ENCODE measurements around the gene ANKRD52. TPM values are rescaled to one million over a fixed set of nuclear protein-coding genes. Genes with fewer than 3 reads are reported as not detected.
A peak's percentile ranks its signal among the peaks of the same experiment; 100 is the strongest.
"Not testable (repeated sequence)": the region's sequence is repeated elsewhere in the genome, so short reads cannot be mapped to it uniquely, and the experiment has no call there.

ANKRD52 gene
- total RNA-seq, 2 donors from 2014 or later, result 59.3 to 99.3 TPM

GRCh38 chr12:56202838-56203237, 55.3 kb downstream of the ANKRD52 start:
- H3K4me1 Mint-ChIP-seq (ENCODE audit: low read depth in 2 of 2), result peaks cover 0 to 7% of the 10 kb centered on the region in 2 donors
- ATAC-seq (no peak), DNase-seq (ENCODE audit: low spot score) (no peak)
- no peaks in the 10 kb centered on the region for H3K27me3 Mint-ChIP-seq
- no peaks in the 10 kb centered on the region for H3K9me3 Mint-ChIP-seq
- no peak overlapping the region for H3K4me3 Mint-ChIP-seq
- H3K36me3 Mint-ChIP-seq, result peaks cover 17% of the 10 kb centered on the region
- H3K27ac Mint-ChIP-seq, result peak overlapping the region in 1 of 2 donors; percentile 58

GRCh38 chr12:56202366-56202765, 55.8 kb downstream of the ANKRD52 start:
- ATAC-seq, result no peak
- Mint-ChIP-seq H3K9me3 (no peaks in the 10 kb centered on the region), H3K27ac (peak overlapping the region in 1 of 2 donors; percentile 58), H3K27me3 (no peaks in the 10 kb centered on the region), H3K4me3 (no peak overlapping the region), H3K36me3 (peaks cover 13% of the 10 kb centered on the region), H3K4me1 (ENCODE audit: low read depth in 2 of 2) (peaks cover 0 to 7% of the 10 kb centered on the region in 2 donors)
- DNase-seq (ENCODE audit: low spot score), result no peak

- H3K4me1 Mint-ChIP-seq (ENCODE audit: low read depth in 2 of 2), result no peaks in the 10 kb centered on the region
- H3K4me3 Mint-ChIP-seq, result no peak overlapping the region
- DNase-seq (ENCODE audit: low spot score) (no peak), ATAC-seq (no peak)
- no peaks in the 10 kb centered on the region for H3K9me3 Mint-ChIP-seq
- no peaks in the 10 kb centered on the region for H3K27me3 Mint-ChIP-seq
- no peaks in the 10 kb centered on the region for H3K36me3 Mint-ChIP-seq
- no peak overlapping the region for H3K27ac Mint-ChIP-seq
Observed at GRCh38 chr12:56198836-56199235, 59.3 kb downstream of the ANKRD52 start.

GRCh38 chr12:56197921-56198635, 60.1 kb downstream of the ANKRD52 start:
- Mint-ChIP-seq H3K4me3 (no peak overlapping the region), H3K9me3 (no peaks in the 10 kb centered on the region), H3K27ac (no peak overlapping the region), H3K27me3 (no peaks in the 10 kb centered on the region), H3K4me1 (ENCODE audit: low read depth in 2 of 2) (peaks cover 5 to 6% of the 10 kb centered on the region in 2 donors), H3K36me3 (no peaks in the 10 kb centered on the region)
- ATAC-seq, result no peak
- DNase-seq (ENCODE audit: low spot score), result no peak

GRCh38 chr12:56196818-56197550, 61.2 kb downstream of the ANKRD52 start:
- H3K4me3 Mint-ChIP-seq; H3K36me3 Mint-ChIP-seq; H3K27me3 Mint-ChIP-seq; H3K9me3 Mint-ChIP-seq; DNase-seq (ENCODE audit: low spot score); H3K27ac Mint-ChIP-seq; ATAC-seq: not testable (repeated sequence)
- peaks cover 12 to 13% of the 10 kb centered on the region in 2 donors for H3K4me1 Mint-ChIP-seq (ENCODE audit: low read depth in 2 of 2)

GRCh38 chr12:56193025-56193578, 65.1 kb downstream of the ANKRD52 start:
- Mint-ChIP-seq H3K4me3 (no peak overlapping the region), H3K4me1 (ENCODE audit: low read depth in 2 of 2) (peaks cover 32 to 33% of the 10 kb centered on the region in 2 donors), H3K27me3 (no peaks in the 10 kb centered on the region), H3K36me3 (peaks cover 5% of the 10 kb centered on the region), H3K27ac (peak overlapping the region; percentile 66 to 83), H3K9me3 (no peaks in the 10 kb centered on the region)
- DNase-seq (ENCODE audit: low spot score) (peak; percentile 82), ATAC-seq (no peak)

GRCh38 chr12:56192582-56192981, 65.6 kb downstream of the ANKRD52 start:
- no peak for DNase-seq (ENCODE audit: low spot score)
- peaks cover 9% of the 10 kb centered on the region for H3K36me3 Mint-ChIP-seq
- H3K27ac Mint-ChIP-seq, result peak overlapping the region; percentile 66 to 83
- peaks cover 38% of the 10 kb centered on the region in 2 donors for H3K4me1 Mint-ChIP-seq (ENCODE audit: low read depth in 2 of 2)
- H3K27me3 Mint-ChIP-seq, result no peaks in the 10 kb centered on the region
- H3K9me3 Mint-ChIP-seq, result no peaks in the 10 kb centered on the region
- no peak overlapping the region for H3K4me3 Mint-ChIP-seq
- ATAC-seq, result no peak

- Mint-ChIP-seq H3K4me3 (peak overlapping the region; percentile 92), H3K27ac (peak overlapping the region; percentile 93 to 96), H3K4me1 (ENCODE audit: low read depth in 2 of 2) (peaks cover 44 to 48% of the 10 kb centered on the region in 2 donors), H3K9me3 (no peaks in the 10 kb centered on the region), H3K36me3 (peaks cover 12% of the 10 kb centered on the region), H3K27me3 (no peaks in the 10 kb centered on the region)
- ATAC-seq, result no peak
- DNase-seq (ENCODE audit: low spot score), result no peak
Observed at GRCh38 chr12:56190695-56191155, 67.5 kb downstream of the ANKRD52 start.

GRCh38 chr12:56189918-56190694, 68.1 kb downstream of the ANKRD52 start:
- Mint-ChIP-seq H3K4me1 (ENCODE audit: low read depth in 2 of 2) (peaks cover 44 to 49% of the 10 kb centered on the region in 2 donors), H3K27ac (peak overlapping the region; percentile 93 to 96), H3K27me3 (no peaks in the 10 kb centered on the region), H3K36me3 (peaks cover 13% of the 10 kb centered on the region), H3K4me3 (peak overlapping the region; percentile 92), H3K9me3 (no peaks in the 10 kb centered on the region)
- DNase-seq (ENCODE audit: low spot score) (peak; percentile 80), ATAC-seq (peak; percentile 59 to 63)

GRCh38 chr12:56189099-56189917, 68.9 kb downstream of the ANKRD52 start, which contains the start of gene SMARCC2:
Gene SMARCC2, minus strand, starts transcription at chr12:56189483. Its CDS starts 22 bp downstream, at chr12:56189461.
- peak; percentile 89 for DNase-seq (ENCODE audit: low spot score)
- Mint-ChIP-seq H3K36me3 (peaks cover 19% of the 10 kb centered on the region), H3K27me3 (no peaks in the 10 kb centered on the region), H3K9me3 (no peaks in the 10 kb centered on the region), H3K27ac (peak within 1 kb of the TSS; percentile 93 to 96), H3K4me1 (ENCODE audit: low read depth in 2 of 2) (peaks cover 44 to 49% of the 10 kb centered on the region in 2 donors), H3K4me3 (peak within 1 kb of the TSS; percentile 92)
- ATAC-seq, result peak; percentile 94 to 96

GRCh38 chr12:56188778-56189098, 69.4 kb downstream of the ANKRD52 start:
- Mint-ChIP-seq H3K4me1 (ENCODE audit: low read depth in 2 of 2) (peaks cover 44 to 49% of the 10 kb centered on the region in 2 donors), H3K36me3 (peaks cover 19% of the 10 kb centered on the region), H3K27me3 (no peaks in the 10 kb centered on the region), H3K27ac (peak overlapping the region; percentile 84 to 94), H3K9me3 (no peaks in the 10 kb centered on the region), H3K4me3 (peak overlapping the region; percentile 92)
- ATAC-seq, result peak in 1 of 2 donors; percentile 1
- no peak for DNase-seq (ENCODE audit: low spot score)

GRCh38 chr12:56188131-56188777, 69.9 kb downstream of the ANKRD52 start:
- peaks cover 19% of the 10 kb centered on the region for H3K36me3 Mint-ChIP-seq
- H3K27me3 Mint-ChIP-seq, result no peaks in the 10 kb centered on the region
- peaks cover 40 to 45% of the 10 kb centered on the region in 2 donors for H3K4me1 Mint-ChIP-seq (ENCODE audit: low read depth in 2 of 2)
- H3K9me3 Mint-ChIP-seq, result no peaks in the 10 kb centered on the region
- peak overlapping the region; percentile 92 for H3K4me3 Mint-ChIP-seq
- ATAC-seq (no peak), DNase-seq (ENCODE audit: low spot score) (no peak)
- H3K27ac Mint-ChIP-seq, result peak overlapping the region; percentile 84 to 94

All from natural killer cell treated with Interleukin-12 subunit alpha and Interleukin-12 subunit beta and Interleukin-15 and Interleukin-18, amount 100 ng/mL, for 72 hours (primary cell).